CD4-positive, alpha-beta T cell treated with Interleukin-12 subunit alpha and Interleukin-12 subunit beta, for 1 hour (primary cell): ENCODE data around the gene FOXP1.
A peak's percentile ranks its signal among the peaks of the same experiment; 100 is the strongest.

Experiments
- DNase-seq: peaks from one replicate; pipeline ENCODE4 v3.0.0-alpha.2; 2020

FOXP1 gene

DNA sequence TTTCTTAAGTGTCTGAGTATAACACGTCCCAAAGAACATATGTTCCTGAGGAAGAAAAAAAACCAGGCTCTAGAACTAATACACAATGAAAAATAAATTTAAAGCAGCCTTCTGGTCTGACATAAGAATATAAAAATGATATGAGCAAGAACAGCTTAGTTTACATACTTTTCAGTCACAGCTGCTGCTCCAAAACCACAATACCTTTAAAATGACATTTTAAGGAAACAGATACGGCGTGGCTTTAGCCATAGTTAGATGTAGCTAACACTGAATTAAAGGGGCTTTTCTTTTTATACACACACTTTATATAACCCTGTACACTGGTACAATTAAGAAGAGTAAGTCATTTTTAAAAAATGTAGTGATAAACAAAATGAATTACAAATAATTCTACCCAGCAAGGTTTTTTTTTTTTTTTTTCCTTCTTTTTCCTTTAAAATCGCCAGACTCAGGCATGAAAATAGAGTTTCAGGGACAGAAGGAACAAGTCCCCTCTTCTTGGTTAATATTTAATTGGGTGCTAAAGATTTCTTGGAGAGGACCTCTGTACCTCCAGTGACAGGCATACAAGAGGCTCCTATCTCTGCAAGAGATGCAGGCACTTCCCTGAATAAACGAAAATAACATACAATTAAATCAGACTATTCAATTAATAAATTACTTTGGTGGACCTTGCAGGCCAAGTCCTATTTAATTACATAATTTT lies 265.6 kb downstream of the FOXP1 start:
- DNase-seq = no peak

DNA sequence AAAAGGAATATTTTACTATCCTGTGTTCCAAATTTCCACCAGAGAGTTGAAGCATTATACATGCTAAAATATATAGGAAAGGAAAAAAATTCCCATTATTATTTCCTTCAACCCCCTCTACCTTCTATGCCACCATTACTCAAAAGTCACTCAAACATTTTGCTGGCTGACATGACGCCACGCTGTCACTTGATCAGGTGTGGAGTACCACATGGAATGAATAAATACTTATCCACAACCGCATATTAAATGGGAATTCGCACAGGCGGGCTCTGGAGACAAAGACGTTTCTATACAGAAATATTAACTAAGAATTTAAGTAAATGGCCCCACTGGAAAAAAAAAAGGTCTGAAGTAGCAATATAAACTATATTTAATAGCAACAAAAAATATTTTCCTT lies 266.4 kb downstream of the FOXP1 start:
- no peak for DNase-seq

DNA sequence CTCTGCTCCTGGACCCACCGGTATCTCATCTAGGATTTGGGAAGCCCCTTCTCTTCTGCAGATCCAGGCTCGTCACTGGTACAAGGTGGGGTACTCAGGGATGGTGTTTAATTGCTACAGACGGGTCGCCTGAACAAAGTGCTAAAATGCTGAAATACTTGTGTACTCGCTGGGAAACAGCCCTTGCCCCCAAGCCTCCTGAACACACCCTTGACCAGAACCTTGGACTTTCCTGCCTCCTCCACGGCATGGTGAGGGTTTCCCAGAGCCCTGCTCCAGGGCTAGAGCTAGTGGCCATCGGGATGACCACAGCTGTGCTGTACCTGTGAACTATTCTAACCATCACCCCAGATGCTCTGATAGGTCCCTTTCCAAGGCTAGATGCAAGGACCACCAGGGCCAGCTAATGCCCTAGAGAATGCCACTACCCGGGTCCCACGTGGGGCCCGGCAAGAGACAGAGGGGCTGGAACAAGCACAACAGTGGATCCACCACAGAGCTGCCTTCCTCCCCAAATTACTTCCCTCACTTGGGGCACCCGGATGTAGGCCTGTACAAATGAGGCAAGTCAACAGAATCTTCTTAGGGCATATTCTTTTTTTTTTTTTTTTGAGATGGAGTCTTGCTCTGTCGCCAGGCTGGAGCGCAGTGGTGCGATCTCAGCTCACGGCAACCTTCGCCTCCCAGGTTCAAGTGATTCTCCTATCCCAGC lies 267.3 kb downstream of the FOXP1 start:
- no peak for DNase-seq

DNA sequence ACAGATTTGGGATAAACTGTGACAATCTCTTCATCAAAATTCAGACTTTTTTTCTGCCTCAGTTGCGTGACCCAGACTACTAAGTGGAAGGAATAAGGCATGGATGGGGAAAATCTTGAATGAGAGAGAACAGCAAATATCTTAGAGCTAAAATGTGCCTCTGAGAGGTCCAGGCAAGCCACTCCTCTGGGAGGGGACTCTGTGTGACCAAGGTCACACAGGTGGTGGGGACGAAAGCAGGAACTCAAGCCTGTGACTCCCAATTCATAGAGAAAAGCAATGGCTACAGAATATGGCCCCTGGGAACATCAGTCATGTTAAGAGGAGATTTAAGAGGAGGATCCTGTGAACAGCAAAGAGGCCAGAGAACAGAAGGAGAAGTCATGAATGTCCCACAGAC lies 268.1 kb downstream of the FOXP1 start:
- no peak for DNase-seq

DNA sequence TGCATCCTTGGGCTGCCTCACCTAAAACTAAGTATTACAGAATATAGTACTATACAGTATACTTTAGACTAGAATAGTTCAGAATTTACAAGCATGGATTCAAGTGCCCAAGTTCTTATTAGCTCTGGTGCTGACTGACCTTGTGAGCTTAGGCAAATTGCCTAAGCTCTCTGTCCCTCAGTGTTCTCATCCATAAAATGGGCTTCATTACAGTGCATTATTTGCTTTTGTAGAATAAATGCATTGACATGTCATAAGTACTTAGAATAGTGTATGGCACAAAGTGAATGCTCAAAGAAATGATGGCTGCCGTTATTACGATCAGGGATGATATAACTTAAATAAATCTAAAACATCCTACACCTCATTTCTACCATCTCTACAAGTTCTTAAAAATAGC lies 269.7 kb downstream of the FOXP1 start:
- no peak for DNase-seq

DNA sequence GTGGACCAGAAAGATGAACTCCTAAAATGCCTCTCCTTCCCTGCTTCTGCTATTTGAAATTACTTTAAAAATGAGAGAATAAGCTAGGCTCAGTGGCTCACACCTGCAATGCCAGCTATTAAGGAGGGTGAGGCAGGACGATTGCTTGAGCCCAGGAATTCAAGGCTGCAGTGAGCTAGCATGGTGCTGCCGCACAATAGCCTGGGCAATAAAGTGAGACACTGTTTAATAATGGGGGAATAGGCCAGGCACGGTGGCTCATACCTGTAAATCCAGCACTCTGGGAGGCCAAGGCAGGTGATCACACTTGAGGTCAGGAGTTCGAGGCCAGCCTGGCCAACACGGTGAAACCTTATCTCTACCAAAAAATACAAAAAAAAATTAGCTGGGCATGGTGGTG lies 271.1 kb downstream of the FOXP1 start:
- no peak for DNase-seq

DNA sequence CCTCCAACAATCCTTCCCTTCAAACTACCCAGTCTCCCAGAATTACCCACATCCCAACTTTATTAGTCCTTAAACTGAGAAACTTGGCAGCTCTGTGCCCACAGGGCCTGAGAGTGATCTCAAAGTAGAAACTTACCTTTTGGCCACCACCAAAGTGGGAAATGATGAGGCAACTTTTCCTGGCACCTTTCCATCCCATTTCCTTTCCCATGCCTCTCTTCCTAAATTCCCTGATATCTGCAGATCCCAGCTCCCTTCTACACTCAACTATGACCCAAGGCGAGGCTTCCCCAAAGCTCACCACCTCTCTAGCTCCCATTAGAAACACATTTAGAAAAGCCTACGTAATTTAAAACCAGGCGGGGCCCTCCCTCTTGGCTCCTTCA lies 271.9 kb downstream of the FOXP1 start:
- DNase-seq = no peak

DNA sequence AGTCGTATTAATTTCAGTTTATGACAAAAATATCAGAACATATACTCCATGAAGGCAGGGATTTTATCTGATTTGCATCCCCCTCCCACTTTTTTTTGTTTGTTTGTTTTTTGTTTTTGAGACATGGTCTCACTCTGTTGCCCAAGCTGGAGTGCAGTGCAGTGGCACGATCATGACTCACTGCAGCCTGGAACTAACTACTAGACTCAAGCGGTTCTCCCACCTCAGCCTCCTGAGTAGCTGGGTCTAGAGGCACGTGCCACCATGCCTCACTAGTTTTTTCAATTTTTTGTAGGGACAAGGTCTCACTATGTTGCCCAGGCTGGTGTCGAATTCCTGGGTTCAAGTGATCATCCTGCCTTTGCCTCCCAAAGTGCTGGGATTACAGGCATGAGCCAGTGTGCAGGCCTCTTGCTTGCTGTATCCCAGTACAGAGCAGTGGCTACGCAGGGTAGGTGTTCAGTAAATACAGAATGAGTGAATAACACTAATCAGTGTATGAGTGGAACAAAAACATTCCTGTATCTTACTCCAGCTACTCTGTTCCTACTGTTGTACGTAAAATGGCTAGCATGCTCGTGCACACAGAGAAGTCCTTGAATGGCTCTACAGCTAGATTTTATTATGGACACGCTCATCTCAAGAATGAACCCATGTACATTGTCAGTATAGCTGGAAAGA lies 272.4 kb downstream of the FOXP1 start:
- no peak for DNase-seq

DNA sequence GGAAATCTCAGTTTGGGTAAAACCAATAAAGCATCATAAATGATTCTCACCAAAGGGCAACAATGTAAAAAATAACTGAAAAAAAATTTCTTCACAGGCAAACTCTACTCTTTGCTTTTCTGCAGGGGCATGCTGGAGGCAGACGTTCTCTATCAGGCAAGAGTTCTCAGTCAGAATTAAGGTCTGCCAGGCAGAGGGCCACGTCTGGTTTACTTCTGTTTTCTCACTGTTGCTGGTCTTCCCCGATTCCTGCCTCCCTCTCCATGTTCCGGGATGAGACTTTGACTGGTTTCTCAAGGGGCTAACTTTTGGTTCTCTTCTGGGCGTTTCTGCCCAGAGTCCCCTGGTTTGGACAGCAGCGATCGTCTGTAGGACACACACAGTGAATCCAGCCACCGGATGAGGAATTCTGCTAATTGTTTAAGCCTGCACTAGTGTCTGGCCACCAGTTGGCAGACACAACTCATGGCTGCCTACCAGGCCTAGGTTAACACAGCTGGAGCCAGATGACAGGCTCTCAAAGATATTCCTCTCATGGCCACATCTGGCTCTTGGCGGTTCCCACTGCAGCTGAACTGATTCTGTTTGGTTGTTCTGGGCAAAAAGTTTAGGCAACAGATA lies 273.1 kb downstream of the FOXP1 start:
- no peak for DNase-seq

DNA sequence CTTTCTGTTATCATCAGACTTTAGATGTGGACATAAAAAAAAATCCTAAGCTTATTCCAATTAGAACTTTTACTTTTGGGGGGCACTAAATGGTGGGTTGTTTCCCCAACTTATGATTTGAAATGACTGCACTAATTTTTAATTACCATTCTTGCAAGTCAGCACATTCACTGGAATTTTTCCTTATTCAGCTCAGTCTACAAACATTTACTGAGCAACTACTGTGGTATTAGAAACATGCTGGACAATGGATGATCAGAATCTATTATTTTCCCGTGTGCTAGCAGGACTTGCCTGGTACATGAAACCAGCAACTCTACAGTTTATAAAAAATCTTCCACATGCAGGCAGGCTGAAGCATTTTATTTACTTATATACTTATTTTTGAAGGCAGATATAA lies 273.6 kb downstream of the FOXP1 start:
- DNase-seq = no peak

DNA sequence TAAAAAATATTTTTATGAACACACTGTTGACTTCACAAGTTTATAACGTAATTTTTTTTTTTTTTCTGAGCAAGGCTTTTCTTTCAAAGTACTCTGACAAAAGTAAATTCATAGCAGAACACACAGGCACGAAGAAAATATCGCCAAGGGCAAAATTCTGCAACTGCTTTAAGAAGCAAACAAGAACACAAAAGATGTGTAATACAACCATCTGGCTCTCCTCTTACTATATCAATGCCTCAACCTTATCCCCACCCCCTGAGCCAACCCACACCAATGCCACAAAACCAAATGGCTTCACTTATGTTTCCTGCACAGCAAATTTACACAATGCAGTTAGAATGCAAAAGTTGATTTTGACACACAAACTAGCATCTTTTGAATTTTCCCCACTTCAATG lies 274.2 kb downstream of the FOXP1 start:
- peak; percentile 36 for DNase-seq

DNA sequence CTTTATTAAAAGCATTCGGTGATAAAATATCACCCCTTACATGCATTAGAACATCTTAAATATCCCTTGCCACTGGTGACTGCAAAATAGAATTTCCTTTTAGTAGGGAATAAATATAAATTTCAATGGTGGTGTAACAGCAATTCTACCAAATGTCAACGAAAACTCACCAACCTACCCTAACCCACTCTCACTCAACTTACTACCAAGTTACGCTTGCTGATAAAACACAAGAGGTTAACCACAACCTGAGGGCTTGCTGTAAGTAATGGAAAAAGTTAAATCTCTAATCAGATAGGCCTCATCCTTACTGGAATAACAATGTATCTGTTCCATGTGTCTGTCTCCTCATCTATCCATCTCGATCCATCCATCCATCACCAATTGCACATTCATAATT lies 274.7 kb downstream of the FOXP1 start:
- DNase-seq = no peak

DNA sequence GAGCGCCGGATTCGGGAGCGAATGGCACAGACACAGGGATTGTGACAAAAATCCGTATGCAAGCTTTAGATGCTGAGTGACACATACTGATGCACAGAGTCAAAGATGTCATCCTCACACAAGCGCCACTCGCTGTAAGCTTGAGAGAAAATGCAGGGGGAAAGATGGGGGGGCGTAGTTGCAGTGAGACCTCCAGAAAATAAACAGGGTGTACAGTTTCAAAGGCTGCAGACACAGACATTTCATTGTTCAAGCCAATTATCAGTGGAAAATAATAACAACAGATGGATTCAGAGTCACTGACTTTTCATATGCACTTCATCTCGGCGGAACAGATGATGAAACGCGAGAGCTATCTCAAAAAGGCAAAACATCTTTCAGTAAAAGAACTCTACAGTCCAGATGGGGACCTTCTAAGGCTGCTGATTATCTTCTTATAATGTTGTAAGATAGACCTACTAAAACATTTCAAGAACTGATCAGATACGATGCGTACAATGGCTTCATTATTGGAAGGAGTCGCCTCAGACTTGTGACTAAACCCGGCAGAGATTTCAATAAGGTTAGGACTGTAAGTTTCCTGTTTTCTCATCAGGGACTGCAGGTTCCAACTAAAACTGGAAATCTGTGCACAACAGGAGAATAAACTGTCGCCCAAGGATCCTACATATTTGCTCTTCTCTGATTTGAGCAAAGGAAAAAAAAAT lies 275.4 kb downstream of the FOXP1 start:
- DNase-seq = no peak

DNA sequence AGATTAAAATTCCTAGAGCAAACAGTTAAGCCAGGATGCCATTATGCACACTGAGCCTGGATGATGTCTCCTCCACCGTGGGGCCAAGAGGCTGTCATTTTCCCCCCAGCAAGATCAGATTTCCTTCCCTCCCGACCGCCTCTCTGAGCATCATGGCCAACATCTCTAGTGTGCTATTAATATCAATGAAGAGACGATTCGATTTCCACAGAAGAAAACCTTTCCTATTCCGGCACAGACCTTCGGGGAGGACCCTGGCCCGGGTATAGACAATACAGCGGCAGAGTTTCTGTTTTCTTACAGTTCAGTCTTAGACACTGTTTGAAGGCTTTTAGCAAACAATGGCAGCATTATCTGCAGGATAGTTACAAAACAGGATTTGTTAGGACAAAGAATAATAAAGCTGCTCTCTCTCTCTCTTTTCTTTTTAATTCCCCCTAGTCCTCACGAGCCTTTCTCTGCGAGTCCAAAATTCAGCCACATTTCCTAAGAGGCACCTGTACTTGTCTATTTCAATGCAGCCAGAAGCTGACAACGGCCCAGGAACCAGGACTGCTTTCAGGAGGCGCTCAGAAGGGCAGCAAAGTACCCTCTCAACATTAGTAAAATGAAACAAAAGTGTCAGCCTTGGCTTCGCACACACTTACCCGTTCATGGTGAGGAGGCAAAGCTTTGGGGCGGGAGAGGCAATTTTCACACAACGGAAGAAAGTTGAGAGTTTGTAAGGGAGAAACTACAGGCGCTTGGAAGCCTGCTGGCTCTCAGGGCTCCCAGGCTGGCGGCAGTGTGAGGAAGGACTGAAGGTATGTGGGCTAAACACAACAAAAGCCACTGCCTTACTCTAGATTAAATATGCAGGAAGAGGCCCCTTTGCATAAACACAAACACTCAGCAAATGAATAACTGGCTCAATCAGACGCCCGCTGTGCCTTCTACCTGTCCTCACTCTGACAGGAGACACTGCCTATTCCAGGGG lies 278.0 kb downstream of the FOXP1 start:
- no peak for DNase-seq

DNA sequence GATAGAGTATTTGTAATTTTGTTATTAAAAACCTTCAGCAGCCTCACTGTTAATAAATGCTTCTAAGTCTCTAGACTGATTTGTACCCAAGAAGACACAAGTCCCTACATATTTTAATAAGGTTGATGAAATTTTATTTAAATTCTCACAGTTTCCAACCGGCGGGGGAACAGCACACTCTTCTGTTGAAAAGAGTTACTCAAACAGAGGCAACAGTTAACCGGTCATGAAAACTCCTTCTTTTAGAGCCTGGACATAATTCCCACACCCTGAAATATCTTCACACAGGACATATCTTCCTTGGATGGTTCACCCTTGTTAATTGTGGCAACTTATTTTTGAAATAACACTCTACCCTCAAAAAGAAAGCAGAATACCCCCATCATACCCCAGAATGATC lies 278.8 kb downstream of the FOXP1 start:
- DNase-seq = no peak

DNA sequence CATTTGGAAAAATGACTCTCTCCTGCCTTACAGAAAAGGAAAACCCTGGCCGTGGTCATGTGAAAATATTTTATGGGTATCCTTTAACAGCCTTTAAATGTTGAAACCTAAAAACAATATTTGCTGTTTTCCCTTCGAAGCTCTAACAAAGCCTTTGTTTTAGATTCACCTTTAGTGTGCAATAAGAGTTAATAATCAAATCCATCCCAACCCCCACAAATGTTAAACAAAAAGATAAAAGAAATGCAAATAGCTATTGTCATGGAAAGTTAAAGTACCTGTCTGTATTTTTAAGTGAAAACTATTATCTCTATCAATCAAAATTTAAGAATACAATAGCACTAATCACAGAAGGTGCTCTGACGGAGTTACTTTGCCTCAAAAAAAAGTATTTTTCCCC lies 279.3 kb downstream of the FOXP1 start:
- DNase-seq = no peak

DNA sequence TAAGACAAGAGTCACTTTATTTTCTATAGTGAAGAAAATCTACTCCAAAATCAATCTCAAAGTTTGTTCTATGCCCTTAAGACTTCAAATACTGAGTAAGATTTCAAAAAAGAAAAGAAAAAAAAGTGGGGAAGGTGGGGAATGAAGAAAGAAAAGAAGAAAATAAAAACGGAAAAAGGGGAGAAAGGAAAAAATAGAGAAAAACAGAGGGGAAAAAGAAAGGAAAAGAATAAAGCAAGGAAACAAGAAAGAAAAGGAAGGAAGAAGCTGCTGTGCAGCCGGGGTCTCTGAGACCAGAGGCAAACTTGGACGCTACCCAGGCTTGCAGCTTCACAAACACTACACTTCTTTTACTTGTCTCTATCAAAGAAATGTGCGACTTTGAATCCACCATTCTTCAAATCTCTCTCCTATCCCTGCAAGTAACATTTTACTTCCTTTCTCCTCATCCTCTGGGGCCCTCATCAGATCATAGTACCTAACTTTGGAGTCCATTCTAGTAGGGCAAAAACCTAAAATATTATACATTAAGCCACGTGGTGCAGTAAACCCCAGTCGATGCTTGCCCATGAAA lies 279.8 kb downstream of the FOXP1 start:
- DNase-seq = no peak

DNA sequence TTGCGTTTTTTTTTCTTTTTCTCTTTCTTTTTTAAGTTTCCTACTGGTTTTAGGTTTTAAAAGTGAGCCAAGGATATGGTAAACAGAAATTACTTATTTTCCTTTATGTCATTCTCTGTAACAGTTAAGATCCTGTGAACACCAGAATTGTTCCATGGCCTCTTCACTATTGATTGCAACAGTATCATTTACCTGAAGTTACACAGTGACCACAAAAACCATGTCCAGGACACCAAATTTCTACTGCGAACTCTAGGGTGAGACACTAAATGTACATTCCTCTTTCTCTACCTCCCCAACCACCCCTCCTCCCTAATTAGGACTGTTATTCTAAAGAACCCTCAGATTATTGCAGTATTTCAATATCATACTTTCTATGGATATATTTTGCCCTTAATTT lies 280.9 kb downstream of the FOXP1 start:
- no peak for DNase-seq

DNA sequence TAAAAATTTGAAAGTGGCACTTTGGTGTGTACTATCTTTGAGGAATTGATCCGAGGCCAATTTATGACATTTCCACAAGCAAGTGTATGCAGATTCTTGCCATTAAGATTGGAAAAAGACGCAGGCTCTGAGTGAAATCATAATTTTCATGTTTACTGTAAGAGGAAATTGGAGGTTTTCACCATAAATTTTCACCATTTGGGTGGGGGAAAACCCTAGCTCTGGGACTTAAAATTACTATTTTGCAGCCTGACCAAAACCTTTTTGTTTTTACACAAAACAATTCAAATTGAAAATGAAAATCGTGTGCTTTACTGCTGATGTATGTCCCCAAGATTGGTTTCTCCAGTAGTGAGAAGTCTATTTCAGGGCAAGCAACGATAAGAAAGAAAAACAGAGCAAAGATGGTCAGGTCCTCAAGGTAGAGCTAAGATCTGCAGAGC lies 282.6 kb downstream of the FOXP1 start:
- DNase-seq = no peak

DNA sequence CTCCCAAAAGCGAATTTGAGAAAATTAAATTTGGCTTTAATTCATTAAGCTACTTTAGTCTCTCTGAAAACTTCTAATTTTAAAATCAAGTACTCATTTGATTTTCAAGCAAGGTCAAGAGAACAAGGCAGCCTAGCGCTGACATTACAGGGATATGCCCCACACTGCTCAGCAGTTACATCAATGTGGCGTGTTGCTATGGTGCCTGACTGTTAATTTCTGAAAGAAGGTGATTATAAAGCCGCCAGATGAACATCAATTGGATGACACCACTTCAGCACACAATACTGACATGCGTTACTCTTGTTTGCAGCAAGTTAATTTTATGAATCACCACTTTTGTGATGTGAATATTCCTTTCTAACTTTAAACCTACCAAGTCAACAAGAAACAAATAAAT lies 284.4 kb downstream of the FOXP1 start:
- no peak for DNase-seq

DNA sequence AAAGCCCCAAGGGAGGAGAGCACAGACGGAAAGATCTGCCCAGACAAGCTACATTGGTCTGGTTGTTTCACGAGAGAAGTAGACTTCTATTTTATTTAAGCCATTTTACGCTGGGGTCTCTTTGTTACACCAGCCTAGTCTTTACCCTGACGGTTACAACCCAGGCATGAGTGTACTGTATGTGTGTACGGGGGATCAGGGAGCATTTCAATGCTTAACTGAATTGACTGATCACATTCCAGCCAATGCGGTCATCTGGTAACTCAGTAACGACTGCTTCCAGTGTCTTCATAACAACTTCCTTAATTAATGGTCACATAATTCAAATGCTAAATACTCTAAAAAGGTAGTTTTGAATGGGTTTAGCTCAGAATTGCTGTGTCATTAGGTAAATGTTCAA lies 288.6 kb downstream of the FOXP1 start:
- no peak for DNase-seq

DNA sequence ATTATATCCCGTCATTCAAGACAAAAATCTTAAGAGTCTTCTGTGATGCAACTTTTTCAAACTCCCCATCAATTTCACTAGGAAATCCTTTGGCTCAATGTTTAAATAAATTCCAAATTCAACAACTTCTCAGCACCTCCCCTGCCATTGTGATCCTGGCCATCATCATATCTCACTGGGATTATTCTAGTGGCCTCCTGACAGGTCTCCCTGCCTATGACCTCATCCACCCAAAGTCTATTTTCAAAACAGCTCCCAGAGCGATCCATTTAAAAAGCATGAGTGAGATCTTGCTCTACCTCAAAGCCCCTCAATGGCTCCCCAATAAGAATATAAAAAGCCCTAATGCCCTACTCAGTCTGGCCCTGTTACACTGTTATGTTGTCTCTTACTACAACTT lies 293.2 kb downstream of the FOXP1 start:
- DNase-seq = no peak
